IPS DF 19.7 (cell line): Measurements from ENCODE around the gene UVSSA.
"Not testable (repeated sequence)": the region's sequence is repeated elsewhere in the genome, so short reads cannot be mapped to it uniquely, and the experiment has no call there.

ENCODE experiments used
- DNase-seq: peaks from one replicate; pipeline ENCODE4 v3.0.0-alpha.2; 2013; ENCODE audit warnings: low read depth, low spot score

Gene UVSSA

GRCh38 chr4:1421657-1422056 lies 74.6 kb downstream of the UVSSA start:
- DNase-seq, result no peak

GRCh38 chr4:1427010-1427409 lies 80.0 kb downstream of the UVSSA start:
- DNase-seq, result no peak

GRCh38 chr4:1443688-1444172 lies 96.7 kb downstream of the UVSSA start:
- DNase-seq, result not testable (repeated sequence)
